Measurements from ENCODE around the gene USH2A. TPM values are rescaled to one million over a fixed set of nuclear protein-coding genes. Genes with fewer than 3 reads are reported as not detected.

Gene USH2A
- total and polyA plus RNA-seq, 3 donors from 2014 or later = 1.6 to 2.5 (median 1.8) TPM

DNA sequence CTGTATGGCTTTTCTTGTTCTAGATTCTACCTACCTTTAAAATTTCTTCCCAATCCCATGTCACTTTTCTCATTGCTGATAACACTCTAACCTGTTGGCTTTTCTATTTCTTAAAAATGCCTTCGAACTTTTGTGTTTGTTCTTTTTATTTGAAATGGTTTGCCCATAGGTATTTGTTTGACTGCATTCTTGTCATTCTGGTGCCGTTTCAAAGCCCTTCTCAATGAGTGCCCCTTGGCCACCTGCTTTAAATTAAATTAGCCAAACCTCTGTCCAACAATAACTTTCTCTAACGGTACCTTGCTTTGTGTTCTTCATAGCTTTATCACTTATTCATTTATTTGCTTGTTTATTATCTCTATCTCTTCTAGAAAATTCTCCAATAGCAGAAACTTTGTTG lies 817.2 kb downstream of the USH2A start:
- Histone ChIP-seq H3K27me3 (no peaks in the 10 kb centered on the region), H3K4me3 (no peak overlapping the region), H3K4me1 (peaks cover 3% of the 10 kb centered on the region), H3K36me3 (ENCODE audit: low read depth, missing control alignments) (no peaks in the 10 kb centered on the region), H3K9me3 (no peaks in the 10 kb centered on the region), H3K27ac (no peak overlapping the region)
- WGBS, 2 donors = 62 to 66% methylated on average over 3 of the region's 3 CpGs
- TF ChIP-seq, protein P1, sequence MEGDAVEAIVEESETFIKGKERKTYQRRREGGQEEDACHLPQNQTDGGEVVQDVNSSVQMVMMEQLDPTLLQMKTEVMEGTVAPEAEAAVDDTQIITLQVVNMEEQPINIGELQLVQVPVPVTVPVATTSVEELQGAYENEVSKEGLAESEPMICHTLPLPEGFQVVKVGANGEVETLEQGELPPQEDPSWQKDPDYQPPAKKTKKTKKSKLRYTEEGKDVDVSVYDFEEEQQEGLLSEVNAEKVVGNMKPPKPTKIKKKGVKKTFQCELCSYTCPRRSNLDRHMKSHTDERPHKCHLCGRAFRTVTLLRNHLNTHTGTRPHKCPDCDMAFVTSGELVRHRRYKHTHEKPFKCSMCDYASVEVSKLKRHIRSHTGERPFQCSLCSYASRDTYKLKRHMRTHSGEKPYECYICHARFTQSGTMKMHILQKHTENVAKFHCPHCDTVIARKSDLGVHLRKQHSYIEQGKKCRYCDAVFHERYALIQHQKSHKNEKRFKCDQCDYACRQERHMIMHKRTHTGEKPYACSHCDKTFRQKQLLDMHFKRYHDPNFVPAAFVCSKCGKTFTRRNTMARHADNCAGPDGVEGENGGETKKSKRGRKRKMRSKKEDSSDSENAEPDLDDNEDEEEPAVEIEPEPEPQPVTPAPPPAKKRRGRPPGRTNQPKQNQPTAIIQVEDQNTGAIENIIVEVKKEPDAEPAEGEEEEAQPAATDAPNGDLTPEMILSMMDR (IDR thresholded peaks at IDR 0.05) = no peak
- no peak for TF ChIP-seq POLR2A (IDR thresholded peaks at IDR 0.05)
- intact Hi-C loops (cut with DNase I; ENCODE audit: low total_unique reads) = no loop called here
- no peak for DNase-seq

DNA sequence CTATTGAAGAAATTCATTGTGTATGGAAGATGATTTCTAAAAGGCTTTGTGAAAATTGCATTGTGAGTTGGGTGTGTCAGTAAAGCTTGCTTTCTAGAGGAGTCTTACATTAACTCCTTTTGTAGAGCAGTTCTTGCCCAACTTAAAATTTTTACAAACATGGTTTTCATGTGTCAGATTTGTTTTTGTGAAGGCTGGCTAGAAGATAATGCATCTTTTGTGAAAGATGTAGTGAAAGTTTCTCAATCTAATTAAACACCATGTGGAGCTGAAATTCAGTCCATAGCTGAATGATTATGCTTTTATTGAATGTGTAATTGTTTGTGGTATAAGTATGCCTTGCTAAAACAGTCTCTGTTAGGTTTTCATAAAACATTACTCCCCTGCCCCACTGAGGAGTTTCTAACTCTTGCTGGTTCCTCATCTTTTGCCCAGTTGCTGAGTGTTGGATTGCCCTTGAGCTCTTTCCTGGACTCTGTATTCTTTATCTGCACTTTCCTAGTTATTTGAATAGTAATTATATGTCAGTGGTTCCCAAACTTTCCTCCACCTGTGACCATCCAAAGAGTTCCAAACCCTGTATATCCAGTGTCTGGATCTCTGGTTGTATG lies 818.1 kb downstream of the USH2A start:
- no peak overlapping the region for H3K4me3 ChIP-seq
- TF ChIP-seq POLR2A (IDR thresholded peaks at IDR 0.05) = no peak
- TF ChIP-seq, protein P1 (IDR thresholded peaks at IDR 0.05) = no peak
- DNase-seq = no peak
- intact Hi-C loops (cut with DNase I; ENCODE audit: low total_unique reads) = no loop called here
- H3K9me3 ChIP-seq = no peaks in the 10 kb centered on the region
- peaks cover 6% of the 10 kb centered on the region for H3K4me1 ChIP-seq
- no peaks in the 10 kb centered on the region for H3K27me3 ChIP-seq
- H3K27ac ChIP-seq = no peak overlapping the region
- H3K36me3 ChIP-seq (ENCODE audit: low read depth, missing control alignments) = no peaks in the 10 kb centered on the region

DNA sequence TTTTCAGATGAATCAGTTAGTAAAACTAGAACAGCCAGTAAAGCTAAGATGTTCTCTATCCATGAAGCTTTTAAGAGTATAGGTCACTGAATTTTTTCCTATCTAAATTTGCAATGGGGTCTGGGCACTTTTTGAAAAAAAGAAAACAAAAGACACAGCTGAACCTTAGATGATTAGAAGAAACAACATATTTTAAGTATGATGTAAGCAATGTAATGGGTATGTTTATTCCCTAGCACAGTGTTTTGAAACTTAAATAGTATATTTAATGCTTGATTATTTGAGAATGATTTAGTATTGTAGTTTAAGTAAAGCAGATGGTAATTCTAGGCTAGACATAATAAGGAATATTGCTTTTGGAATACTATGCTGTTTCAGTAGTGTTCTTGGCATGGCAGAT lies 819.9 kb downstream of the USH2A start:
- Histone ChIP-seq H3K4me3 (no peak overlapping the region), H3K27ac (no peak overlapping the region), H3K36me3 (ENCODE audit: low read depth, missing control alignments) (no peaks in the 10 kb centered on the region), H3K9me3 (no peaks in the 10 kb centered on the region), H3K27me3 (no peaks in the 10 kb centered on the region), H3K4me1 (peaks cover 10% of the 10 kb centered on the region)
- intact Hi-C loops (cut with DNase I; ENCODE audit: low total_unique reads) = no loop called here
- no peak for TF ChIP-seq POLR2A (IDR thresholded peaks at IDR 0.05)
- TF ChIP-seq, protein P1 (IDR thresholded peaks at IDR 0.05) = no peak
- DNase-seq = no peak

DNA sequence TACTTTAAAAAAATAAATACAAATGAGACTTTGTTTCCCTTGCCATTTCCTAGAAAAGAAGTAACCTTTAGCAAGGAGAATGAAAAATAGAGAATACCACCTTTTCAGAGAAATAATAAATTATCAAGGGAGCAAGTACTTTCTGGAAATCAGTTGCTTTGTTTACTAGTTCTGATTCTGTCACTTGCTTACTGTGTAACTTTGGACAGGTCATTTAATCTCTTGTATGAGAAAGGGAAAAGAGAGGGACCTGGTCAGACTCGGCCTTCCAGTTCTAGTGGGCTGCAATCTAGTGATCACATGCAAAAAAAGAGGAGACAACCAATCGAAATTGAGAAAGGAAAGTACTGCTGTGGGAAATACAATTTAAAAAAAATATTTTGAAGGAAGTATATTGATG lies 822.0 kb downstream of the USH2A start:
- Histone ChIP-seq H3K9me3 (no peaks in the 10 kb centered on the region), H3K4me3 (no peak overlapping the region), H3K27ac (no peak overlapping the region), H3K4me1 (peaks cover 9% of the 10 kb centered on the region), H3K36me3 (ENCODE audit: low read depth, missing control alignments) (no peaks in the 10 kb centered on the region), H3K27me3 (no peaks in the 10 kb centered on the region)
- DNase-seq = no peak
- WGBS, 2 donors = 79 to 88% methylated on average over 2 of the region's 2 CpGs
- intact Hi-C loops (cut with DNase I; ENCODE audit: low total_unique reads) = no loop called here
- TF ChIP-seq POLR2A (IDR thresholded peaks at IDR 0.05) = no peak
- TF ChIP-seq, protein P1 (IDR thresholded peaks at IDR 0.05) = no peak

DNA sequence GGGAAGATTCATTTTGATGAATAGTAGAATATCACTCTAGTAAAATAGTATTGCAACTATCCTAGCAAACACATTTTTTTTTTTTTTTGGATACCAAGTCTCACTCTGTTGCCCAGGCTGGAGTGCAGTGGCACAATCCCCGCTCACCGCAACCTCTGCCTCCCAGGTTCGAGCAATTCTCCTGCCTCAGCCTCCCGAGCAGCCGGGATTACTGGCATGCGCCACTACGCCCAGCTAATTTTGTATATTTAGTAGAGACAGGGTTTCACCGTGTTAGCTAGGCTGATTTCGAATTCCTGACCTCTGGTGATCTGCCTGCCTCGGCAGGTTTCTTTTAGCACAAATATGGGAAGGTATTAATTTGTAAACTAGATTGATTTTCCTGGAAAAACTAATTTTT lies 822.4 kb downstream of the USH2A start:
- TF ChIP-seq, protein P1 (IDR thresholded peaks at IDR 0.05) = no peak
- no peak for TF ChIP-seq POLR2A (IDR thresholded peaks at IDR 0.05)
- 96 to 97% methylated on average over 10 of the region's 10 CpGs for WGBS, 2 donors
- Histone ChIP-seq H3K4me3 (no peak overlapping the region), H3K4me1 (peaks cover 6% of the 10 kb centered on the region), H3K27me3 (no peaks in the 10 kb centered on the region), H3K36me3 (ENCODE audit: low read depth, missing control alignments) (no peaks in the 10 kb centered on the region), H3K27ac (no peak overlapping the region), H3K9me3 (no peaks in the 10 kb centered on the region)
- intact Hi-C loops (cut with DNase I; ENCODE audit: low total_unique reads) = no loop called here
- DNase-seq = no peak

Measured in testis (tissue), 3 donors.